Karpas-422 (cell line): ENCODE data around the gene SIL1. TPM values are rescaled to one million over a fixed set of nuclear protein-coding genes. Genes with fewer than 3 reads are reported as not detected.

Experiments used
- DNase-seq: peaks from one replicate; pipeline ENCODE4 v3.0.0-alpha.2; 2015
- H2AFZ ChIP-seq: fragments of 200-600 bp; sonication (generic); 2 replicates; pipeline ENCODE4 v1.6.1; 2014; ENCODE audit warnings: antibody characterized with exemption, low read length, mixed read lengths
- H3K27ac ChIP-seq: fragments of 200-600 bp; sonication (generic); 2 replicates; pipeline ENCODE4 v1.5.1; 2014; ENCODE audit warnings: mild to moderate bottlenecking, low read length, moderate library complexity
- H3K27me3 ChIP-seq: fragments of 200-600 bp; sonication (generic); 2 replicates; pipeline ENCODE4 v1.6.1; 2014; ENCODE audit warnings: low read length, mixed read lengths
- H3K36me3 ChIP-seq: fragments of 200-600 bp; sonication (generic); 2 replicates; pipeline ENCODE4 v1.6.1; 2014; ENCODE audit warnings: low read length, mixed read lengths; ENCODE audit not compliant: insufficient read depth
- H3K4me1 ChIP-seq: fragments of 200-600 bp; sonication (generic); 2 replicates; pipeline ENCODE4 v1.6.1; 2014; ENCODE audit warnings: mild to moderate bottlenecking, low read length, mixed read lengths
- H3K4me2 ChIP-seq: fragments of 200-600 bp; sonication (generic); 2 replicates; pipeline ENCODE4 v1.6.1; 2014; ENCODE audit warnings: low read length, low read depth, mild to moderate bottlenecking; ENCODE audit not compliant: poor library complexity, severe bottlenecking
- H3K4me3 ChIP-seq: fragments of 200-600 bp; sonication (generic); 2 replicates; pipeline ENCODE4 v1.5.1; 2014; ENCODE audit warnings: mild to moderate bottlenecking, antibody characterized with exemption, low read length, mixed read lengths
- H3K79me2 ChIP-seq: fragments of 200-600 bp; sonication (generic); 2 replicates; pipeline ENCODE4 v1.6.1; 2014; ENCODE audit warnings: mild to moderate bottlenecking, low read length, mixed read lengths
- H3K9ac ChIP-seq: fragments of 200-600 bp; sonication (generic); 2 replicates; pipeline ENCODE4 v1.6.0; 2014; ENCODE audit warnings: low read length
- H3K9me2 ChIP-seq: fragments of 200-600 bp; sonication (generic), shearing (Covaris generic); replicated peaks from 2 replicates; pipeline ENCODE4 v1.6.0; 2014; ENCODE audit warnings: mild to moderate bottlenecking, low read length, moderate library complexity; ENCODE audit not compliant: insufficient read depth
- H3K9me3 ChIP-seq: fragments of 300-700, 200-600 bp; sonication (generic); 2 replicates; pipeline ENCODE4 v1.6.1; 2014; ENCODE audit warnings: low read length, mixed read lengths
- H4K20me1 ChIP-seq: fragments of 200-600 bp; sonication (generic); 2 replicates; pipeline ENCODE4 v1.6.1; 2014; ENCODE audit warnings: mild to moderate bottlenecking, antibody characterized with exemption, low read length, low read depth; ENCODE audit not compliant: insufficient read depth
- total RNA-seq: library from RNA; depleted of rRNA; stranded (reverse); fragments of >200 nt; shearing (Covaris generic); gene quantifications from 2 replicates; pipeline ENCODE4 v1.2.3, GENCODE V29; 2014; ENCODE audit warnings: low replicate concordance

Gene SIL1
- total RNA-seq, 1 experiment from 2014 or later = 10.7 TPM

- Histone ChIP-seq H3K27ac (no peak overlapping the region), H3K9me3 (no peaks in the 10 kb centered on the region), H3K4me3 (no peak overlapping the region), H3K79me2 (no peaks in the 10 kb centered on the region), H3K4me2 (no peak overlapping the region), H3K9ac (no peak overlapping the region), H2AFZ (no peak overlapping the region), H3K9me2 (no peaks in the 10 kb centered on the region), H3K4me1 (peaks cover 7% of the 10 kb centered on the region), H3K27me3 (no peaks in the 10 kb centered on the region), H4K20me1 (peaks cover 27% of the 10 kb centered on the region; the same call in 1 of the 2 replicates), H3K36me3 (no peaks in the 10 kb centered on the region)
- DNase-seq = no peak
Observed at GRCh38 chr5:139140591-139141071, 57.5 kb downstream of the SIL1 start.

GRCh38 chr5:139138809-139139208 lies 59.4 kb downstream of the SIL1 start:
- H3K9me3 ChIP-seq = no peaks in the 10 kb centered on the region
- no peaks in the 10 kb centered on the region for H3K79me2 ChIP-seq
- no peak overlapping the region for H3K9ac ChIP-seq
- peaks cover 22% of the 10 kb centered on the region; the same call in 1 of the 2 replicates for H4K20me1 ChIP-seq
- DNase-seq = no peak
- no peaks in the 10 kb centered on the region for H3K9me2 ChIP-seq
- H3K4me2 ChIP-seq = no peak overlapping the region
- no peak overlapping the region for H2AFZ ChIP-seq
- H3K27ac ChIP-seq = no peak overlapping the region
- peaks cover 7% of the 10 kb centered on the region for H3K4me1 ChIP-seq
- no peaks in the 10 kb centered on the region for H3K27me3 ChIP-seq
- H3K4me3 ChIP-seq = no peak overlapping the region
- no peaks in the 10 kb centered on the region for H3K36me3 ChIP-seq

DNA sequence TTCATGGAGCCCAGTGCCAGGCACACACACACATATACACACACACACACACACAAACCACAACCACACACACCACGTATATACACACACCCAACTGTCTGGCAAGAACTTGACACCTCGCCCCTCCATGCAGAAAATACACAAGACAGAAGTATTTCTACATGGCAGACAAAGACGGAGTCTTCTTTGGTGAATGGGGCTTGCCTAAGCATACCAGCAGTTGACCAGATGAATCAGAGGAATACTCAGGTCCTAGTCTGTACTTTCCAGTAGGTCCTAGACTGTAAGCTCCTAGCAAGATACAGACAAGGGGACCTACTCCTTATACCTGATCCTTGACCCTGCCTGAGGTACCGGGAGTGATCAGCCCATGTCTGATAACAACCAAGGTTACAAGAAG lies 60.1 kb downstream of the SIL1 start:
- Histone ChIP-seq H3K4me3 (no peak overlapping the region), H3K79me2 (no peaks in the 10 kb centered on the region), H3K9me3 (no peaks in the 10 kb centered on the region), H3K27ac (no peak overlapping the region), H3K36me3 (no peaks in the 10 kb centered on the region), H3K4me1 (peaks cover 7% of the 10 kb centered on the region), H3K4me2 (no peak overlapping the region), H4K20me1 (peaks cover 22% of the 10 kb centered on the region; the same call in 1 of the 2 replicates), H2AFZ (no peak overlapping the region), H3K9me2 (no peaks in the 10 kb centered on the region), H3K9ac (no peak overlapping the region), H3K27me3 (no peaks in the 10 kb centered on the region)
- DNase-seq = no peak

DNA sequence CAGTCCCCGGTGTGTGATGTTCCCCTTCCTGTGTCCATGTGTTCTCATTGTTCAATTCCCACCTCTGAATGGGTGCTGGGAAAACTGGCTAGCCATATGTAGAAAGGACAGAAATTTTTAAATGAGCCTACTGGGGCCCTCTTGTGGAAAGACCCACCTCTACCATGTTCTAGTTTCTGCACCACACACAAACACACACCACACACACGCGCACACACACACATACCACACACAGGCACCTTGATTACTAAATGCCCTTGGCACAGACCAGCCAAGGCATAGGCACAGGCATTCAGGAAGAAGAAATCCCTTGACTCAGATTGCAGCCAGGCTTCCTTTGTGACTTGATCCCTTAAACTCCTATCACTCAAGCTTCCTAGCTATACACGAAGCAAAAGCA lies 60.5 kb downstream of the SIL1 start:
- Histone ChIP-seq H3K27ac (no peak overlapping the region), H3K4me3 (no peak overlapping the region), H3K4me2 (no peak overlapping the region), H3K9me3 (no peaks in the 10 kb centered on the region), H3K27me3 (no peaks in the 10 kb centered on the region), H3K9me2 (no peaks in the 10 kb centered on the region), H2AFZ (no peak overlapping the region), H3K36me3 (no peaks in the 10 kb centered on the region), H3K9ac (no peak overlapping the region), H4K20me1 (peaks cover 22% of the 10 kb centered on the region; the same call in 1 of the 2 replicates), H3K79me2 (no peaks in the 10 kb centered on the region), H3K4me1 (peaks cover 7% of the 10 kb centered on the region)
- peak; percentile 62 for DNase-seq

DNA sequence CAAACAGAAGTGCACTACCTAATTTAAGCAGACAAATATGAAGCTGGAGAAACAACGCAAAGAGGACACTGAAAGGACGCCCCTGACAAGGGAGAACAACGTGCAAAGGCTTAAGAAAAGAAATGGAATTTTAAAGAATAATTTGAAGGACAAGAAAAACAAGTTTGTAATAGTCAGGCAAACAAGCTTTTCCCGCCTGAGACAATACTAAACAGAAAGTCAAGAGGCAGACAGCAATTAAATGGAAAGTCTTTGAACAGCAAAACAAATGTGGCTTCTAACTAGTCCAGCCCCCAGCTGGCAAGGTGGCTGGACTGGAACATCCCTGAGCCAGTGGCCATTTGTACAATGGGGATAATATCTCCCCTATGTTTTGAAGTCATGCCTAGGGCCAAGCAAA lies 63.3 kb downstream of the SIL1 start:
- DNase-seq = no peak
- peaks cover 4% of the 10 kb centered on the region; the same call in 1 of the 2 replicates for H3K4me1 ChIP-seq
- no peaks in the 10 kb centered on the region for H3K9me3 ChIP-seq
- no peaks in the 10 kb centered on the region for H3K36me3 ChIP-seq
- no peaks in the 10 kb centered on the region for H3K9me2 ChIP-seq
- H4K20me1 ChIP-seq = peaks cover 28% of the 10 kb centered on the region
- H3K27ac ChIP-seq = no peak overlapping the region
- no peak overlapping the region for H2AFZ ChIP-seq
- H3K4me3 ChIP-seq = no peak overlapping the region
- no peak overlapping the region for H3K9ac ChIP-seq
- H3K79me2 ChIP-seq = no peaks in the 10 kb centered on the region
- H3K4me2 ChIP-seq = no peak overlapping the region
- no peaks in the 10 kb centered on the region for H3K27me3 ChIP-seq

GRCh38 chr5:139133282-139133681 lies 64.9 kb downstream of the SIL1 start:
- no peak overlapping the region for H3K4me2 ChIP-seq
- DNase-seq = no peak
- peaks cover 23% of the 10 kb centered on the region for H4K20me1 ChIP-seq
- H3K4me3 ChIP-seq = no peak overlapping the region
- H2AFZ ChIP-seq = no peak overlapping the region
- no peaks in the 10 kb centered on the region for H3K9me2 ChIP-seq
- H3K36me3 ChIP-seq = no peaks in the 10 kb centered on the region
- H3K9me3 ChIP-seq = no peaks in the 10 kb centered on the region
- peaks cover 4% of the 10 kb centered on the region; the same call in 1 of the 2 replicates for H3K4me1 ChIP-seq
- no peaks in the 10 kb centered on the region for H3K27me3 ChIP-seq
- no peak overlapping the region for H3K27ac ChIP-seq
- H3K9ac ChIP-seq = no peak overlapping the region
- no peaks in the 10 kb centered on the region for H3K79me2 ChIP-seq

GRCh38 chr5:139132515-139132914 lies 65.7 kb downstream of the SIL1 start:
- no peak for DNase-seq
- no peak overlapping the region for H3K9ac ChIP-seq
- H4K20me1 ChIP-seq = peaks cover 18% of the 10 kb centered on the region
- no peak overlapping the region for H3K27ac ChIP-seq
- no peaks in the 10 kb centered on the region for H3K27me3 ChIP-seq
- no peaks in the 10 kb centered on the region for H3K79me2 ChIP-seq
- no peak overlapping the region for H3K4me2 ChIP-seq
- no peak overlapping the region for H3K4me3 ChIP-seq
- no peak overlapping the region for H2AFZ ChIP-seq
- H3K4me1 ChIP-seq = peaks cover 4% of the 10 kb centered on the region; the same call in 1 of the 2 replicates
- H3K9me2 ChIP-seq = no peaks in the 10 kb centered on the region
- H3K9me3 ChIP-seq = no peaks in the 10 kb centered on the region
- no peaks in the 10 kb centered on the region for H3K36me3 ChIP-seq

GRCh38 chr5:139131921-139132432 lies 66.2 kb downstream of the SIL1 start:
- DNase-seq = no peak
- no peaks in the 10 kb centered on the region for H3K9me3 ChIP-seq
- no peaks in the 10 kb centered on the region for H3K79me2 ChIP-seq
- H3K27me3 ChIP-seq = no peaks in the 10 kb centered on the region
- H3K36me3 ChIP-seq = no peaks in the 10 kb centered on the region
- no peak overlapping the region for H3K27ac ChIP-seq
- no peak overlapping the region for H3K9ac ChIP-seq
- no peak overlapping the region for H3K4me2 ChIP-seq
- no peaks in the 10 kb centered on the region for H3K9me2 ChIP-seq
- H3K4me3 ChIP-seq = no peak overlapping the region
- peaks cover 4% of the 10 kb centered on the region; the same call in 1 of the 2 replicates for H3K4me1 ChIP-seq
- peaks cover 18% of the 10 kb centered on the region for H4K20me1 ChIP-seq
- no peak overlapping the region for H2AFZ ChIP-seq
